CD4-positive, alpha-beta T cell treated with Interferon alpha-2 for 1 hour (primary cell): ENCODE data around the gene ZC3H12D.

Experiments
- DNase-seq, 2 donors: peaks; one replicate each; pipeline ENCODE4 v3.0.0-alpha.2; 2020 to 2022

Gene ZC3H12D

GRCh38 chr6:149484733-149485700, at the start of gene ZC3H12D:
TSS of gene ZC3H12D (minus strand) at chr6:149485014. CDS start at chr6:149474543, 10,471 bp downstream.
- DNase-seq = peak; percentile 84 to 90

- no peak for DNase-seq
These were observed 44.8 kb upstream of the ZC3H12D start for GRCh38 chr6:149529650-149530049.

GRCh38 chr6:149515494-149515893, 30.7 kb upstream of the ZC3H12D start:
- no peak for DNase-seq

GRCh38 chr6:149513915-149514314, 29.1 kb upstream of the ZC3H12D start:
- no peak for DNase-seq

GRCh38 chr6:149510793-149511512, 26.1 kb upstream of the ZC3H12D start:
- no peak for DNase-seq

- peak; percentile 45 to 84 for DNase-seq
These were observed 23.7 kb upstream of the ZC3H12D start for GRCh38 chr6:149508485-149508884.

- DNase-seq = no peak
These were observed 19.1 kb upstream of the ZC3H12D start for GRCh38 chr6:149503872-149504271.

GRCh38 chr6:149503276-149503675, 18.5 kb upstream of the ZC3H12D start:
- DNase-seq = no peak

- no peak for DNase-seq
These were observed 17.0 kb upstream of the ZC3H12D start for GRCh38 chr6:149501768-149502167.

- DNase-seq = no peak
These were observed 16.4 kb upstream of the ZC3H12D start for GRCh38 chr6:149501201-149501600.

- no peak for DNase-seq
These were observed 15.3 kb upstream of the ZC3H12D start for GRCh38 chr6:149500096-149500495.

- DNase-seq = no peak
These were observed 14.3 kb upstream of the ZC3H12D start for GRCh38 chr6:149499066-149499465.

- no peak for DNase-seq
These were observed 12.6 kb upstream of the ZC3H12D start for GRCh38 chr6:149497365-149497764.

- peak in 1 of 2 donors; percentile 43 for DNase-seq
These were observed 11.8 kb upstream of the ZC3H12D start for GRCh38 chr6:149496597-149496996.

GRCh38 chr6:149495349-149496016, 10.7 kb upstream of the ZC3H12D start:
- DNase-seq = peak in 1 of 2 donors; percentile 59

- DNase-seq = peak; percentile 72 to 91
These were observed 10.0 kb upstream of the ZC3H12D start for GRCh38 chr6:149494810-149495209.

GRCh38 chr6:149493761-149494320, 9.0 kb upstream of the ZC3H12D start:
- no peak for DNase-seq

GRCh38 chr6:149492798-149493343, 8.1 kb upstream of the ZC3H12D start:
- DNase-seq = no peak

- DNase-seq = no peak
These were observed 5.2 kb upstream of the ZC3H12D start for GRCh38 chr6:149489967-149490366.

- peak in 1 of 2 donors; percentile 68 for DNase-seq
These were observed 4.0 kb upstream of the ZC3H12D start for GRCh38 chr6:149488815-149489214.

GRCh38 chr6:149487316-149487715, 2.5 kb upstream of the ZC3H12D start:
- no peak for DNase-seq

- peak in 1 of 2 donors; percentile 45 for DNase-seq
These were observed 762 bp downstream of the ZC3H12D start for GRCh38 chr6:149483849-149484655.
